Esophagus muscularis mucosa (tissue), 4 donors: ENCODE measurements around the gene DLG4.

ENCODE experiments used
- CTCF ChIP-seq, 3 experiments: fragments of 200-600 bp in 2 of 3; fragments of 450-650 bp in 1 of 3; sonication (generic) in 2 of 3; IDR thresholded peaks; one replicate each; pipeline ENCODE4 v1.5.1; 2017 to 2019; ENCODE audit warnings: antibody characterized with exemption in 3 of 3, mild to moderate bottlenecking in 2 of 3, moderate library complexity in 1 of 3
- EP300 ChIP-seq: sonication (generic); formaldehyde crosslinking; IDR thresholded peaks from one replicate; pipeline ENCODE4 v1.6.1; 2017; ENCODE audit warnings: antibody characterized with exemption
- POLR2A ChIP-seq: fragments of 450-650 bp; IDR thresholded peaks from one replicate; pipeline ENCODE4 v1.6.1; 2017; ENCODE audit warnings: antibody characterized with exemption, moderate library complexity, mild to moderate bottlenecking, low read depth
- POLR2AphosphoS5 ChIP-seq, 2 donors: sonication (generic); formaldehyde crosslinking; IDR thresholded peaks; one replicate each; pipeline ENCODE4 v1.6.1; 2017; ENCODE audit warnings: antibody characterized with exemption in 2 of 2

- TF ChIP-seq CTCF (IDR thresholded peaks at IDR 0.05), result no peak
- no peak for TF ChIP-seq POLR2A
- no peak for TF ChIP-seq EP300
- no peak for TF ChIP-seq POLR2AphosphoS5 (IDR thresholded peaks at IDR 0.05)
Measured at GRCh38 chr17:7259555-7259889, 39.9 kb upstream of the DLG4 start.
